ENCODE measurements around the gene NUF2. TPM values are rescaled to one million over a fixed set of nuclear protein-coding genes. Genes with fewer than 3 reads are reported as not detected.
"Not testable (repeated sequence)": the region's sequence is repeated elsewhere in the genome, so short reads cannot be mapped to it uniquely, and the experiment has no call there.

The NUF2 gene
- total RNA-seq, 1 experiment from 2014 or later, result 33.1 TPM

DNA sequence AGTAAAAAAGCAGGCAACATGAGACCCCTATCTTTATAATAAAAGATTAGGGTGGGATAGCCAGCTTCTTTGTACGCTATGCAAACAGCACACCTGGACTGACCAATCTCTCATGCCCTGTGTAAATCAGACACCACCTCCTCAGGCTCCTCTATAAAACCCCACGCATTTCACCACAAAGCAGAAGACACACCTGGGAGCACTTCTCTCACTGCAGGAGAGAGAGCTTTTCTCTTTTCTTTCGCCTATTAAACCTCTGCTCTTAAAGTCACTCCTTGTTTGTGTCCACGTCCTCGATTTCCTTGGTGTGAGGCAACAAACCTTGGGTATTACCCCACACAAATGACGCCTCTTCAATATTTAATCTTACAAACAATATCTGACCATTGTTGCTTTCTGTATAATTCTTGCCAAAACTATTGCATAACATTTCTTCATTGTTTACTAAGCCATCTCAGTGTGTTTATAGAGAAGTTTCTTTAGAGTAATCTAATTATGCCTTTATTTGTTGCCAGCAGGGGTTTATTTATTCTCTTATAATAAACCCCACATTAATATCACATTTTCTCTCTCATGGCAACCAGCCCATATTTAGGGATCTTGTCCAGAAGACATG, 31.6 kb upstream of the NUF2 start:
- CTCF ChIA-PET, result no interaction called here
- no peaks in the 10 kb centered on the region for H3K36me3 Mint-ChIP-seq (ENCODE audit: insufficient read depth, unreplicated experiment)
- peak overlapping the region; percentile 15 for H3K27ac Mint-ChIP-seq (ENCODE audit: unreplicated experiment)
- BruUV-seq (replicated peaks), result no TSS peak
- no peaks in the 10 kb centered on the region for H3K9me3 Mint-ChIP-seq (ENCODE audit: low read depth, unreplicated experiment)
- peaks cover 8% of the 10 kb centered on the region for H3K4me1 Mint-ChIP-seq (ENCODE audit: low read depth, unreplicated experiment)
- H3K4me3 Mint-ChIP-seq (ENCODE audit: low read depth, unreplicated experiment), result no peak overlapping the region
- H3K27me3 Mint-ChIP-seq (ENCODE audit: unreplicated experiment), result no peaks in the 10 kb centered on the region
- intact Hi-C loops (cut with micrococcal nuclease; ENCODE audit: unreplicated experiment), result loop anchor here (1.0 kb wide), 1 partner anchor 45 kb away; no protein-coding TSS in a partner anchor
- no peak for DNase-seq
- TF ChIP-seq CTCF (IDR thresholded peaks at IDR 0.05; ENCODE audit: unreplicated experiment), result no peak

DNA sequence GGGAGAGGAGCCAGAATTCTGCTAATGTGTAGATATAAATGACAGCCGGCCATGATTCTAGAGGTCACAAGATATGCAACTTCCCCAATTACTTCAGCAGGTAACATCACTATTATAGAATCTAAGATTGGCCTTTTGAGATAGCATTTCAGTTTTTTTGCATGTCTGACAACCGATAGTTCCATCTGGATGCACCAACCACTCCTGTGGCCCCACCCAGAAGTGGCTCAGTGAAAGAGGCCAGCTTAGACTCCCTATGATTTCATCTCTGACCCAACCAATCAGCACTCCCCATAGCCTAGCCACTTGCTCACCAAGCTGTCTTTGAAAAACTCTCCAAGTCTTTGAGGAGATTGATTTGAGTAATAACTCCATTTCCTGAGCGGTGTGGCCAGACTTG, 30.3 kb upstream of the NUF2 start:
- Mint-ChIP-seq H3K27me3 (ENCODE audit: unreplicated experiment) (no peaks in the 10 kb centered on the region), H3K27ac (ENCODE audit: unreplicated experiment) (no peak overlapping the region), H3K4me1 (ENCODE audit: low read depth, unreplicated experiment) (peaks cover 8% of the 10 kb centered on the region), H3K36me3 (ENCODE audit: insufficient read depth, unreplicated experiment) (no peaks in the 10 kb centered on the region), H3K9me3 (ENCODE audit: low read depth, unreplicated experiment) (no peaks in the 10 kb centered on the region), H3K4me3 (ENCODE audit: low read depth, unreplicated experiment) (no peak overlapping the region)
- intact Hi-C loops (cut with micrococcal nuclease; ENCODE audit: unreplicated experiment), result no loop called here
- no TSS peak for BruUV-seq (replicated peaks)
- CTCF ChIA-PET, result no interaction called here
- no peak for TF ChIP-seq CTCF (IDR thresholded peaks at IDR 0.05; ENCODE audit: unreplicated experiment)
- DNase-seq, result no peak

- BruUV-seq (replicated peaks); intact Hi-C loops (cut with micrococcal nuclease; ENCODE audit: unreplicated experiment); H3K9me3 Mint-ChIP-seq (ENCODE audit: low read depth, unreplicated experiment); H3K4me3 Mint-ChIP-seq (ENCODE audit: low read depth, unreplicated experiment); H3K36me3 Mint-ChIP-seq (ENCODE audit: insufficient read depth, unreplicated experiment); H3K27me3 Mint-ChIP-seq (ENCODE audit: unreplicated experiment); H3K4me1 Mint-ChIP-seq (ENCODE audit: low read depth, unreplicated experiment); H3K27ac Mint-ChIP-seq (ENCODE audit: unreplicated experiment); DNase-seq: not testable (repeated sequence)
- CTCF ChIA-PET, result interaction anchor here (0.7 kb wide), 1 partner anchor 19 kb away, joined by 4 read pairs; no protein-coding TSS in a partner anchor
Observed at GRCh38 chr1:163292153-163292552, 29.6 kb upstream of the NUF2 start.

GRCh38 chr1:163293497-163293896, 28.3 kb upstream of the NUF2 start:
- BruUV-seq (replicated peaks); H3K4me3 Mint-ChIP-seq (ENCODE audit: low read depth, unreplicated experiment); DNase-seq; H3K4me1 Mint-ChIP-seq (ENCODE audit: low read depth, unreplicated experiment); H3K27ac Mint-ChIP-seq (ENCODE audit: unreplicated experiment); H3K9me3 Mint-ChIP-seq (ENCODE audit: low read depth, unreplicated experiment); H3K36me3 Mint-ChIP-seq (ENCODE audit: insufficient read depth, unreplicated experiment); CTCF ChIA-PET; H3K27me3 Mint-ChIP-seq (ENCODE audit: unreplicated experiment); intact Hi-C loops (cut with micrococcal nuclease; ENCODE audit: unreplicated experiment): not testable (repeated sequence)

- Mint-ChIP-seq H3K36me3 (ENCODE audit: insufficient read depth, unreplicated experiment) (no peaks in the 10 kb centered on the region), H3K9me3 (ENCODE audit: low read depth, unreplicated experiment) (no peaks in the 10 kb centered on the region), H3K4me3 (ENCODE audit: low read depth, unreplicated experiment) (no peak overlapping the region), H3K27me3 (ENCODE audit: unreplicated experiment) (no peaks in the 10 kb centered on the region), H3K4me1 (ENCODE audit: low read depth, unreplicated experiment) (no peaks in the 10 kb centered on the region), H3K27ac (ENCODE audit: unreplicated experiment) (no peak overlapping the region)
- no peak for DNase-seq
- TF ChIP-seq CTCF (IDR thresholded peaks at IDR 0.05; ENCODE audit: unreplicated experiment), result no peak
- no TSS peak for BruUV-seq (replicated peaks)
- intact Hi-C loops (cut with micrococcal nuclease; ENCODE audit: unreplicated experiment), result no loop called here
- CTCF ChIA-PET, result no interaction called here
Observed at GRCh38 chr1:163295949-163296348, 25.8 kb upstream of the NUF2 start.

Data from Calu3 (cell line).